Thoracic aorta (tissue), 2 donors: ENCODE measurements around the gene MAPK14. TPM values are rescaled to one million over a fixed set of nuclear protein-coding genes. Genes with fewer than 3 reads are reported as not detected.

Source experiments
- ATAC-seq: fragments of 150-250 bp; one replicate; pipeline ENCODE4 v1.8.0; 2017; ENCODE audit warnings: low read depth; ENCODE audit not compliant: insufficient number of reproducible peaks, low FRiP score
- DNase-seq: peaks from one replicate; pipeline ENCODE4 v3.0.0-alpha.2; 2020; ENCODE audit warnings: low spot score
- H3K27ac ChIP-seq, 2 donors: fragments of 200-600 bp; sonication (generic); 1 replicate in 1 of 2; 2 replicates in 1 of 2; pipeline ENCODE4 v1.5.1; 2016; ENCODE audit warnings: mild to moderate bottlenecking in 2 of 2, moderate library complexity in 2 of 2
- H3K27me3 ChIP-seq: fragments of 200-600 bp; sonication (generic); replicated peaks from 2 replicates; pipeline ENCODE4 v1.6.0; 2016; ENCODE audit warnings: mild to moderate bottlenecking; ENCODE audit not compliant: insufficient read depth
- H3K36me3 ChIP-seq: fragments of 200-600 bp; sonication (generic); one replicate; pipeline ENCODE4 v1.5.1; 2016
- H3K4me1 ChIP-seq, 2 donors: fragments of 200-600 bp; sonication (generic); 1 replicate in 1 of 2; 2 replicates in 1 of 2; pipeline versions ENCODE4 v1.5.1 to v1.6.0; 2016; ENCODE audit warnings: low read depth in 2 of 2, mild to moderate bottlenecking in 1 of 2; ENCODE audit not compliant: control insufficient read depth in 1 of 2
- H3K4me3 ChIP-seq: fragments of 200-600 bp; sonication (generic); 2 replicates; pipeline ENCODE4 v1.5.1; 2016; ENCODE audit warnings: mild to moderate bottlenecking
- H3K9me3 ChIP-seq: fragments of 200-600 bp; sonication (generic); 2 replicates; pipeline ENCODE4 v1.5.1; 2016
- total RNA-seq, 2 donors: library from RNA; depleted of rRNA; stranded (reverse); fragments of >200 nt; gene quantifications; one replicate each; pipeline versions ENCODE4 v1.1.0 to v1.2.3, GENCODE V29; 2016
- TF ChIP-seq, protein P1 (sequence below): fragments of 200-600 bp; sonication (generic); IDR thresholded peaks from one replicate; pipeline ENCODE4 v1.5.1; 2019; ENCODE audit warnings: antibody characterized with exemption

MAPK14 gene
- total RNA-seq, 2 donors from 2014 or later: 61.9 to 106 TPM

DNA sequence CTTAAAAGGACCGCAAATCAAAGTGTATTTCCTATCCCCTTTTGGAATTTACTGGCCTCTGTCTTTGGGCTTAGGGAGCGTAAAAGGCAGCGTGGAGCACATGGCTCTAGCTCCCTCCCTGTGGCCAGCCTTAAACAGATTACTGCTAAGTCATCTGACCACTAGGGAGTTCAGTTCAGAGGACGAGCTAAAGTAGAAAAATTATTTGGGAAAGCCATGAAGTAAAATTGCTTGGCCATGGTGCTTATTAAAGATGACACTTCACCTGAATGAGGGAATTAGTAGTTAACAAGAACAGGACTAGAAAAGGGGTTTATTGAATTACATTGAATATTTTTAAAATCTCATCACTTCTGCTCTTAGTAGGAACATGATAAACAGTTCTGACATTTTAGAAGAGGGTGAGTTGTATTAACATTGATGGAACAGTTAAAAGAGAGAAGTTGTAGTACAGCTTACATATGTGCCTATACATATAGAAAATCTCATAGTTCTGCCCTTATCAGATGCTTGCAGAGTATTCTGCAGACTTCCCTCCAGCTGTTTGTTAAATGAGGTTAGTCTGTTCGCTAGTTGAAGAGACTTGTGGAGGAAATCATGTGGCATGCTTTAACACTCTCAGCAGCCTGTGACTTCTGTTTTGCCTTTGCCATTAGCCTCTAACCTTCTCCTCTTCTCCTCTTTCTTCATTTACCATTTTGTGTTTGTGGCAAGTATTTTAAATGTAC is 71.5 kb downstream of the MAPK14 start:
- TF ChIP-seq, protein P1, sequence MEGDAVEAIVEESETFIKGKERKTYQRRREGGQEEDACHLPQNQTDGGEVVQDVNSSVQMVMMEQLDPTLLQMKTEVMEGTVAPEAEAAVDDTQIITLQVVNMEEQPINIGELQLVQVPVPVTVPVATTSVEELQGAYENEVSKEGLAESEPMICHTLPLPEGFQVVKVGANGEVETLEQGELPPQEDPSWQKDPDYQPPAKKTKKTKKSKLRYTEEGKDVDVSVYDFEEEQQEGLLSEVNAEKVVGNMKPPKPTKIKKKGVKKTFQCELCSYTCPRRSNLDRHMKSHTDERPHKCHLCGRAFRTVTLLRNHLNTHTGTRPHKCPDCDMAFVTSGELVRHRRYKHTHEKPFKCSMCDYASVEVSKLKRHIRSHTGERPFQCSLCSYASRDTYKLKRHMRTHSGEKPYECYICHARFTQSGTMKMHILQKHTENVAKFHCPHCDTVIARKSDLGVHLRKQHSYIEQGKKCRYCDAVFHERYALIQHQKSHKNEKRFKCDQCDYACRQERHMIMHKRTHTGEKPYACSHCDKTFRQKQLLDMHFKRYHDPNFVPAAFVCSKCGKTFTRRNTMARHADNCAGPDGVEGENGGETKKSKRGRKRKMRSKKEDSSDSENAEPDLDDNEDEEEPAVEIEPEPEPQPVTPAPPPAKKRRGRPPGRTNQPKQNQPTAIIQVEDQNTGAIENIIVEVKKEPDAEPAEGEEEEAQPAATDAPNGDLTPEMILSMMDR: no peak
- Histone ChIP-seq H3K36me3 (peaks cover 18% of the 10 kb centered on the region), H3K27ac (no peak overlapping the region), H3K27me3 (no peaks in the 10 kb centered on the region), H3K9me3 (no peaks in the 10 kb centered on the region), H3K4me1 (peaks cover 0 to 7% of the 10 kb centered on the region in 2 donors), H3K4me3 (no peak overlapping the region)
- ATAC-seq (no peak), DNase-seq (no peak)

DNA sequence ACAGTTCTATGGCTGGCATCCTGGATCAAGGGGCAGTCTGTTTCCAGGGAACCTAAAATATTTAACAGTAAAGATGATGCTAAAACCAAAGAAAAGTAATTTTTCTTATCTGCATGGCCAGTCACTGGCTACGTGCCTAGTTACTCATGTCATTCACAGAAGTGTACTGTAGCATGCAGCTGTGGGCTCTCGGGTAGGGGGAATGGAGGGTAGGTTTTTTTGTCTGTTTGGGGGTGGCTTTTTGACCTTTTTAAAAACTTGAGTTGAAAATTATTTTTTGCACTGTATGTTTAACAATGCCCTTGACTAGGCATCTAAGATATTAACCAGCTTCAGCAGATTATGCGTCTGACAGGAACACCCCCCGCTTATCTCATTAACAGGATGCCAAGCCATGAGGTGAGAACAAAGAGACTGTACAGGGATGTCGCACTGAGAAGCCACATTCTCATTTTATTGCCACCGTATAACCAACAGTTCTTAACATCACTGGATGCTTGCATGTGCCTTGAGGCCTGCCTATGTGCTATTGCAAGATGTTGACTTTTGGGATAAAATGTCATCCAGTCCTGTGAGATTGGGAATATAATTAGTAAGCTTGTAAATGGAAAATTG is 72.4 kb downstream of the MAPK14 start:
- ATAC-seq: no peak
- Histone ChIP-seq H3K36me3 (peaks cover 22% of the 10 kb centered on the region), H3K9me3 (no peaks in the 10 kb centered on the region), H3K4me3 (no peak overlapping the region), H3K27ac (no peak overlapping the region), H3K27me3 (no peaks in the 10 kb centered on the region), H3K4me1 (peaks cover 0 to under 1% of the 10 kb centered on the region in 2 donors)
- TF ChIP-seq, protein P1: no peak
- DNase-seq: no peak

DNA sequence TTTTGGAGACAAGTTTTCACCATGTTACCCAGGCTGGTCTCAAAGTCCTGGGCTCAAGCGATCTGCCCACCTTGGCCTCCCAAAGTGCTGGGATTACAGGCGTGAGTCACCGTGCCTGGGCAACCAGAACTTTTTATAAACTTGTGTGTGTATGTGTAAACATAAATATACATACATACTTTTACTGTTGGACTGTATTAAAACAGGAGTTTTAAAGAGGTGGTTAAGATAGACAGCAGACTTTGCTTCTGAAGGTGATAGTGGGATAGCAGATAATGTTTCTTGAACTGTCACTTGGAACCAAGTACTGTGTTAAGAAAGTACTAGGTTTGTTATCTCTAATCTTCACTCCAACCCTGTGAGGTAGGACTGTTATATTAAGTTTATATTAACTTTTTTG is 74.1 kb downstream of the MAPK14 start:
- TF ChIP-seq, protein P1: no peak
- no peak for DNase-seq
- Histone ChIP-seq H3K36me3 (peaks cover 22% of the 10 kb centered on the region), H3K9me3 (no peaks in the 10 kb centered on the region), H3K4me1 (no peaks in the 10 kb centered on the region), H3K4me3 (no peak overlapping the region), H3K27ac (no peak overlapping the region), H3K27me3 (no peaks in the 10 kb centered on the region)
- ATAC-seq: no peak

DNA sequence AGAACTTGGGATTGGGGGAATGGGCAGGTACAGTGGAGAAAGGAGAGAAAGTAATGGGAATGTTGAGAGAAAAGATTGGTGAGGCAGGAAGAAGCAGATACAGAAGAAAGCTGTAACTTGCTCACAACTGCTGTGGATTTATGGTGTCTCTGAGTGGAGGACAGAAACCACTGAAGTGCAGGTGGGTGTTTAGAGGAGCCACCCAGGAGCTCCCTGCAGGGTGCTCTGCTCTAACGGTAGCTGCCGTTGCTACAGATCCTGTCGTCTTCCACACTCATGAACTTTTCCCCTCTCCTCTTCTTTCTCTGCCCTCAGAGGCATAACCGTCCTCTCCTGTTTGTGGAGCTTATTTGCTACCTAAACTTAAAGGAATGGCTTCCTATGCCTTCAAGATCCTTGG is 75.2 kb downstream of the MAPK14 start:
- H3K9me3 ChIP-seq: no peaks in the 10 kb centered on the region
- no peak overlapping the region for H3K27ac ChIP-seq
- ATAC-seq (no peak), DNase-seq (no peak)
- no peaks in the 10 kb centered on the region for H3K4me1 ChIP-seq
- H3K27me3 ChIP-seq: no peaks in the 10 kb centered on the region
- peaks cover 29% of the 10 kb centered on the region for H3K36me3 ChIP-seq
- TF ChIP-seq, protein P1: no peak
- no peak overlapping the region for H3K4me3 ChIP-seq

DNA sequence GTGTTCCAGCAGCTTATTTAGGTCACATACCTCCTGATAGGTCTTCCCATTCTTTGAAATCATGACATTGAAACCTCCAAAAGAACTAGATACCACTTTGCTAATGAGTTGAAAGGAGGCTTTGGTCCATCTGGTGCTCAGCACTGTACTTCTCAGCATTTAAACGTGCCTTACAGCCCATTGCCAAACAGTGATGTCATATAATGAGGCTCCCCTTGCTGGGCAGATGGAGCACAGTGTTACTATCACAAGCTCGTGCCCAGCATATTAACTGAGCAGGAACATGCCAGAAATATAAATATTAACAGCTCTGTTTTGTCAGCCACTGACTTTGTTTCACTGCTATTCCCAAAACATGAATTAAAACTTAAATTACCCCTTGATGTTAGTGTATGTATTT is 77.2 kb downstream of the MAPK14 start:
- Histone ChIP-seq H3K4me1 (no peaks in the 10 kb centered on the region), H3K27ac (no peak overlapping the region), H3K36me3 (peaks cover 34% of the 10 kb centered on the region), H3K4me3 (no peak overlapping the region), H3K27me3 (no peaks in the 10 kb centered on the region), H3K9me3 (no peaks in the 10 kb centered on the region)
- ATAC-seq (no peak), DNase-seq (no peak)
- TF ChIP-seq, protein P1: no peak
